NCI-H345 (cell line): ENCODE data around the gene VWA5B2.

Experiments
- DNase-seq: peaks from one replicate; lab custom pipeline; 2025; lab: John Stamatoyannopoulos, UW

Gene VWA5B2

DNA sequence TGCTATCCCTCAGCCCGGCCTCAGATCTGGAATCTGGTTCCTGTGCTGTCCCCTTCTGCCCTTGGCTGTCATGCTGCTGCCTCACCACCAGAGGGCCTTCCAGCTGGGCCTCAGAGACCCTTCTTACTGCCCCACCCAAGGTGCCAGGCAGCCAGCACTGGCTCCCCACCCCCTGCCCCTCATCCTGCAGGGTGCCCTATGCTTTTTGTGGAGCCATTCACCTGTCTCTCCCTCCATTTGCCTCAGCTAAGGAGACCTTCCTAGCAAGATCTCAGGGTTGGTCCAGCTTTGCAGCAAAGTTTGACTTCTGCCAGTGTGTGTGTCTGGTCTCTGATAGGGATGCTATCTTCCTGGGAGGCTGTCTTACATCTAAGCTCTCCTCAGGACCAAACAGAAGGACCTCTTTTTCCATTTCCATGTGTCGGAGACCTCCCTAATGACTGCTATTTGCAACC lies 1.9 kb upstream of the VWA5B2 start:
- DNase-seq = peak; percentile 57

DNA sequence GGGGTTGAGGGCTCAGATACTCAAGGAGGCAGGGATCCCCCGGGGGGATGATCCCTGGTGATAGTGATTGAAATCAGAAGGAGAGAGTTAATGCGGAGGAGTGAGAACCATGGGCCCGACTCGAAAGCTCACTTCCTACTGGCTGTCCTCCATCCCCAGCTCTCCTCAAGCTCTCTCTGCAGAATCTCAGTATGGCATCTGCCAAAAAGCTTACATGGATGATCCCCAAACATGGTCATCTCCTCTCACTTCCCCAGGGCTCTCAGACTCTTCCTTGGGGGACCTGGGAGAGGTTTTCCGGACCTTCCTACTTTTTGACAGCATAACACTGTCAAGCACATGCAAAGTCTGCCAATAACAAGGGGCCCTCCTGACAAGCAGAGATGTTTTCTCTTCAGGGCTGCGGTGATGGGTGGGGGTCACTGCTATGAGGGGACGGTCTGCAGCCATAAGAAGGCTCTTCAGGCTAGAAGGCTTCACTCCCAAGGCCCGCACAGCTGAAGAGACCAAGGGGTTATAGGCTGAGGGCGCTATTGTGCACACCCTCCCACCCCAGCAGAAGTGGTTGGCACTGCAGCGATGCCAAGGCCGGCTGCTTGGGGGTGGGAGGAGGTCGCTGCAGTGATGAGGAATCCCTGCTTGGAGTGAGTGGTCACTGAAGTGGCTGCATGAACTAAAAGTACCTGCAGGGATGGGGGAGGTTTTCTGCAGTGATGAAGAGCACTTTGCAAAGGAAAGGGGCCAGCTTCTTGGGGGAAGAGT lies 828 bp upstream of the VWA5B2 start:
- DNase-seq = no peak

GRCh38 chr3:184230081-184230602 lies 757 bp downstream of the VWA5B2 start:
- peak; percentile 69 for DNase-seq

DNA sequence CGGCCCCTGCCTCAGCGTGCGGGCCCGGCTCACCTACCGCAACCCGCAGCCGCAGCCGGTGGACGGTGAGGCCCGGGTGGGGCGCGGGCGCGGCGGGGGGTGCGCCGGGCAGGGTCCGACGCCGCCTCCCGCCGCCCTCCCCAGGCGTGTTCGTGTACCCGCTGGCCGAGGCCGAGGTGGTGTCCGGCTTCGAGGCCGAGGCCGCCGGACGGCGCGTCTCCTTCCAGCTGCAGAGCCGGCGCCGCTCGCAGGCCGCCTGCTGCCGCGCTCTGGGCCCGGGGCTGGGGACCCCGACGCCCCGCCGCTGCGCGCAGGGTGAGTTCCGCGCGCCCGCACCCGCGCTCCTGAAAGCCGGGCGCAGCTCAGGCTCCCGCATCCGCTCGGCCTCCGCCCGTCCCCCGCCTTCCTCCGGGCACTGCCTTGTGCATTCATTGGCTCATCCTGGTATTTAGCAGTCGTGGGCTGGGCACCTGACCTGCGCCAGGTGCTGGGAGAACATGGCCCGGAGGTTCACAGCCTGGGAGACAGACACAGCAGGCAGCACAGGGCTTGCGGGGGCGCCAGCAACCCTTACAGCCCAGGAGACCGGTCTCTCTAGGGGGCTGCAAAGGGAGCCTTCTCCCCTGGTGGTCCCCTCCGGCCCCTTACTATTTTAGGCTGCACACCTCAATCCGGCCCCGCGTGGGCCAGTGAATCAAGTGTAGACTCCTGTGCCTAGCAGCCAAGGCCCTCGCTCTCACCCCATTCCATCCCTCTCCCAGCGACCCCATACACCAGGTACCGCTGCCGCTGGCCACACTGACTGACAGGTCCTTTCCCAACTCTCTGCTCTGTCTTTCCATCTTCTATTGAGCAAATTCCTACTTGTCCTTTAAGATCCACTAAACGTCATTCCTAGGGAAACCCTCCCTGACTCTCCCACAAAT lies 1.5 kb downstream of the VWA5B2 start:
- DNase-seq = no peak

DNA sequence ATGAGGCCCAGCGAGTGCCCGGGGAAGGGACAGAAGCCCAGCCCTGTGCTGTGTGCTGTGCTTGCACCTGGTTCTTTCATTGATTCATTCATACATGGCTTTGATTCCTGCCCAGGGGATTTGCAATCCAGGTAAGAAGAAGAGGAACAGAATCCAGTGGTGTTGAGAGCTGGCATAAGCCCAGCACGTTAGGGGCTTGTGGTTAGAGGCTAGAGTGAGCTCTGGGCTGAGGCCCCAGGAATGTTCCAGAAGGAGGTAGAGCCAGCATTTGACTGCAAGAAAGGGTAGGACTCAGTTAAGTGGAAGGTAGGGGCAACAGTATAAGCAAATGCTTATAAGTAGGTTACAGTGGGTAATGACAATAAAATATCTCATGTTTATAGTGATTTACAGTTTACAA lies 2.3 kb downstream of the VWA5B2 start:
- no peak for DNase-seq

GRCh38 chr3:184233127-184233843 lies 3.9 kb downstream of the VWA5B2 start:
- DNase-seq = no peak

DNA sequence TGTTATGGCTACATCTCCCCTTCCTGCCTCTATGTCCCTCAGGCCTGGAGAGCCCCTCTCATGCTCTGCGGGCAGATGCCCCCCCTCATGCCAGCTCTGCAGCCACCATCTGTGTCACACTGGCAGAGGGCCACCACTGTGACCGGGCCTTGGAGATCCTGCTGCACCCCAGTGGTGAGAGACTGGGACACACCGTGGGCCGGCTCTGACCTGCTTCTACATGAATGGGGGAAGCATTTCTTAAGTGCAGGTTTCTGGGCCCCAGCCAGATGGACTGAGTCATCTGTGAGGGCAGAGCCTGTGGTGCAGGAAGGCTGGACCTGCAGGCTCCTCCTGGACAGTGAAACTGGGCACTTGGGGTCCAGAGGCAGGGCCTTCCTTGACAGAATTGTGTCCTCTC lies 4.8 kb downstream of the VWA5B2 start:
- DNase-seq = no peak

DNA sequence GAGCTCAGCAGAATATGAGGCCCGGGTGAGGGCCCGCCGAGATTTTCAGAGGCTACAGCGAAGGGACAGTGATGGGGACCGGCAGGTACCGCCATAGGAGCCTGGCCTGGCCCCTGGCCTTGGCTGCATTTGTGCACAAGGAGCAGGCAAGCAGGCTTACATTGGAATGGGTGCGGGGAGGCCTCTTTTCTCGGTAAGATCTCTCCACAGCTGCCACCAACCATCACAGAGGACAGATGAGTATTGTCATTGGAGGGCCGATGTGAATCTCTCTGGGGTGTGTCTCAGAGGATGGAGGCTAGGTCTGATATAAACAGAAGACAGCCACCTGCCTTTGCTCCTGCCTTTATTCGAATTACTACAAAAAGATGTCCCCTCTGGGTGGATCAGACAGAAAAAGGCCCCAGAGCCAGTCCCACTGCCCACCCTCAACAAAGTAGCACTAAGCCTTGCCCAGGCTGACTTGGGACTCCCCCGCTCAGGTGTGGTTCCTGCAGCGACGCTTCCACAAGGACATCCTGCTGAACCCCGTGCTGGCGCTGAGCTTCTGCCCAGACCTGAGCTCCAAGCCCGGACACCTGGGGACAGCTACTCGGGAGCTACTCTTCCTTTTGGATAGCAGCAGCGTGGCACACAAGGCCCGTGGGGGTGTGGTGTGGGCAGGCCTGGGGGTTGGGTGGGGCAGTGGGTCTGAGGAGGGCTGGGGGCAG lies 5.4 kb downstream of the VWA5B2 start:
- DNase-seq = no peak

DNA sequence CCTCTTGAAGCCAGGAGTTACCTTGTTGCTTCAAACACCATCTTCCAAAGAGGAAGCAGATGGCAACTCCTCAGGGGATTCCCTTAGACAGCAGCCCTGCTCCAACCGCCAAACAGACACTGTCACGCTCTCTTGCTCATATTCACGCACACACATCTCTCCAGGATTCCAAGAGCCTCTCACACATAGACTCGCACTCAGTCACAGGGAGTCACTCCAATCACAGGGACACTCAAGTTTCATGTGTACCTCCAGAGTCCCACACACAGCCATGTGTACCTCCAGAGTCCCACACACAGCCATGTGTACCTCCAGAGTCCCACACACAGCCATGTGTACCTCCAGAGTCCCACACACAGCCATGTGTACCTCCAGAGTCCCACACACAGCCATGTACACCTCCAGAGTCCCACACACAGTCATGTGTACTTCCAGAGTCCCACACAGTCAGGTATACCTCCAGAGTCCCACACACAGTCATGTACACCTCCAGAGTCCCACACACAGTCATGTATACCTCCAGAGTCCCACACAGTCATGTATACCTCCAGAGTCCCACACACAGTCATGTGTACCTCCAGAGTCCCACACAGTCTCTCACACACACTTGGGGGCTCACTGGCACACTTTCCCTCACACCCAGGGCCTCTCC lies 6.1 kb downstream of the VWA5B2 start:
- DNase-seq = peak; percentile 51

GRCh38 chr3:184236033-184236410 lies 6.6 kb downstream of the VWA5B2 start:
- no peak for DNase-seq

- DNase-seq = no peak
Measured at GRCh38 chr3:184236636-184237035, 7.3 kb downstream of the VWA5B2 start.

GRCh38 chr3:184237211-184237610 lies 7.8 kb downstream of the VWA5B2 start:
- no peak for DNase-seq

GRCh38 chr3:184237807-184238206 lies 8.4 kb downstream of the VWA5B2 start:
- DNase-seq = no peak

GRCh38 chr3:184238246-184238818 lies 8.9 kb downstream of the VWA5B2 start:
- no peak for DNase-seq

- no peak for DNase-seq
Measured at GRCh38 chr3:184239221-184239620, 9.8 kb downstream of the VWA5B2 start.

DNA sequence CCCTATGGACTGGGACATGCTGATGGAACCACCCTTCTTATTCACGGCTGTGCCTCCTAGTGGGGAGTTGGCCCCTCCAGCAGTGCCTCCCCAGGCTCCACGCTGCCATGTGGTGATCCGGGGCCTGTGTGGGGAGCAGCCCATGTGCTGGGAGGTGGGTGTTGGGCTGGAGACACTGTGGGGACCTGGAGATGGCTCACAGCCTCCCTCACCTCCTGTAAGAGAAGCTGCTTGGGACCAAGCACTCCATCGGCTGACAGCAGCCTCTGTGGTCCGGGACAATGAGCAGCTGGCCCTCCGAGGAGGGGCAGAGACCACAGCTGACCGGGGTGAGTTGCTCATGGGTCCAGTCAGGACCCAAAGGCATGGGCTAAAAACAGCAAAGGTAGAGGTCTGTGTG lies 10.3 kb downstream of the VWA5B2 start:
- DNase-seq = no peak

DNA sequence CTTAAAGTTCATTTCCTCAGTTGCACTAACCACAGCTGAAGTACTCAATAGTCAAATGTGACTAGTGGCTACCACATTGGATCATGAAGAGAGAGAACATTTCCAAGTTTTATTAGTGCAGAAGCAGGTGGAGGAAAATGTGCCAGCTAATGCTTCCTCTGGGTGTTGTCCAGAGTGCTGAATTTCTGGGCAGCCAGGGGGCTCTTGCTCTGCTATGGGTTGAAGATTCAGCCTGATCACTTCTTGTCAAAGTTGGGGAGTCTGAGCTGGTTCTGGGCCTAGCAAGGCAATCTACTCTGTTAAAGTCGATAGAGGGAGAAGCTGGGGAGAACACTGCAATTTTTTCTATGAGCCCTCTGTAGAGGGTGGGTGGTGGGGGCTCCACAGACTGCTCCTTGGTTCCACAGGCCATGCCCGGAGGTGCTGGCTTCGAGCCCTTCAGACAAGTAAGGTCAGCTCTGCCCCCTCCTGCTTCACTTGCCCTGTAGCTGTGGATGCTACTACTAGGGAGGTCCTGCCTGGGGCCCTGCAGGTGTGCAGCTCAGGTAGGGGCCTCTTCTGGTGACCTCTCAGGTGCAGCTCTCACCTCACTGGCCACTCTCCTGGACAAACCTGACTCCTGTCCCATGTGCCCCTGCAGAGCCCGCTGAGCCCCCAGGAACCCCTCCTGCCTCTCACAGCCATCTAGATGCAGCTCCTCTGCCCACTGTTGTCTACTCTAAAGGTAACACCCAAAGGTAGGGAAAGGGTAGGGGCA lies 11.2 kb downstream of the VWA5B2 start:
- DNase-seq = no peak

DNA sequence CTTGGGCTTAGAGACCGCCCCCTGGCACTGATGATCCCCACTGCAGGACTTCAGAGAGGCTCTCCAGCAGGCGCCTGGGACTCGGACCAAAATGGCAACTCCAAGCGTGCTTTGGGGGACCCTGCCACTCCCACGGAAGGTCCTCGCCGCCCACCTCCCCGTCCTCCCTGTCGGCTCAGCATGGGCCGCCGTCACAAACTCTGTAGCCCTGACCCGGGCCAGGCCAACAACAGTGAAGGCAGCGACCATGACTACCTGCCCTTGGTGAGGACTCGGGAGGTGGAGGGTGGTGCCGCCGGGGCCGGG lies 11.7 kb downstream of the VWA5B2 start:
- DNase-seq = no peak

DNA sequence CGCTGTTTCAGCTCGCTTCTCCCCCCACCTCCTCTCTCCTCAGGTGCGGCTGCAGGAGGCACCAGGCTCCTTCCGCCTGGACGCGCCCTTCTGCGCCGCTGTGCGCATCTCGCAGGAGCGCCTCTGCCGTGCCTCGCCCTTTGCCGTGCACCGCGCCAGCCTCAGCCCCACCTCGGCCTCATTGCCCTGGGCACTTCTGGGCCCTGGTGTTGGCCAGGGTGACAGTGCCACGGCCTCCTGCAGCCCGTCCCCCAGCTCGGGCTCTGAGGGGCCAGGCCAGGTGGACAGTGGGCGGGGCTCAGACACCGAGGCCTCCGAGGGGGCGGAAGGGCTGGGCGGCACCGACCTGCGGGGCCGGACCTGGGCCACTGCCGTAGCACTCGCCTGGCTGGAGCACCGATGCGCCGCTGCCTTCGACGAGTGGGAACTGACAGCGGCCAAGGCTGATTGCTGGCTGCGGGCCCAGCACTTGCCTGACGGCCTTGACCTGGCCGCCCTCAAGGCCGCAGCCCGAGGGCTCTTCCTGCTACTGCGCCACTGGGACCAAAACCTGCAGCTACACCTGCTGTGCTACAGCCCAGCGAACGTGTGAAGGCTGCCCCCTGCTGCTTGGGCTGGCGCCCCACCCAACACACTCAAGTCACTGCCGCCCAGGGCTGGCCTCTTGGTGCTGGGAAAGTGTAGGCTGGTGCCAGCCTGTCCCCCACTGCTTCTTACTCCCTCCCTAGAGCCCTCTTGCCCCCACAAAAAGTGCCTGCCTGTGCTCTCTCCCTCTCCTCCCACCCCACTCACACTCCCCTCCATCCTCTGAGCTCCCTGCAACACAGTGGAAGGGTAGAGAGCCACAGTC lies 12.3 kb downstream of the VWA5B2 start:
- no peak for DNase-seq
